Transverse colon (tissue), 4 donors: ENCODE measurements around the gene MADCAM1.

Source experiments
- POLR2A ChIP-seq: fragments of 450-650 bp; IDR thresholded peaks from one replicate; pipeline ENCODE4 v1.6.1; 2016; ENCODE audit warnings: antibody characterized with exemption, mild to moderate bottlenecking, moderate library complexity
- POLR2AphosphoS5 ChIP-seq, 3 donors: sonication (generic); formaldehyde crosslinking; IDR thresholded peaks; one replicate each; pipeline ENCODE4 v1.6.1; 2016; ENCODE audit warnings: antibody characterized with exemption in 3 of 3
- TF ChIP-seq, protein P1 (sequence below), 5 experiments: fragments of 200-600 bp in 3 of 5; fragments of 450-650 bp in 2 of 5; sonication (generic) in 3 of 5; IDR thresholded peaks; 1 replicate in 2 of 5; 2 replicates in 3 of 5; pipeline ENCODE4 v1.5.1; 2016 to 2017; ENCODE audit warnings: antibody characterized with exemption in 5 of 5, inconsistent platforms in 3 of 5, mild to moderate bottlenecking in 2 of 5, moderate library complexity in 1 of 5

DNA sequence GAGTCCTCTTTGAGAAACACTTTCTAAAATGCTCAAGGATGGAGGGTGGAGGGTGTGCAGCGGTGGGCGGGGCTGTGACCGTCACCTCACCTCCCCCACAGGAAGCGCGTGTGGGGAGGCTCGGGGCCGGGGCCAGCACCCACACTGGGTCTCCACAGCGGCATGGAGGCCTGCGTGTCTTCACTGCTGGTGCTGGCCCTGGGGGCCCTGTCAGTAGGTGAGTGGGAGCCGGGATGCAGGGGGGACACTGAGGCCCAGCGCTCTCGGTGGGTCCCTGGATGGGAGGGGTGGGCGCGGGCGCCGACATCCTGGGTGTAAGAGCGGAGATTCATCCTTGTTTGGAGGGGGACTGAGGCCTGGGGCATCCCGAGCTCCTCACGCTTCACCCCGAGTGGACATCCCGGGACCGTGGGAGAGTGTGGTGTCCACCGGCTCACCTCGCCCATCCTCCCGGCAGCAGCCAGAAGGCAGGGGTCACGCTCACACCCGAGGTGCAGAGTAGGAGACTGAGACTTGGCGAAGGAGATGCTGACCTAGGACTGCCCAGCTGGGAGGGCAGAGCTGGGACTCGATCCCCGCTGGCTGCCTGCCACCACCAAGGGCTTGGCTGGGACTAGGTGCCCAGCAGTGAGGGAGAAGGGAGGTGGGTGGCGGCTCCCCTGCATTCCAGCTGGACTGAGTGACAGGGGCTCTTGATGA lies 47.8 kb downstream of the MADCAM1 start, which contains the start of gene GZMM:
- TF ChIP-seq, protein P1, sequence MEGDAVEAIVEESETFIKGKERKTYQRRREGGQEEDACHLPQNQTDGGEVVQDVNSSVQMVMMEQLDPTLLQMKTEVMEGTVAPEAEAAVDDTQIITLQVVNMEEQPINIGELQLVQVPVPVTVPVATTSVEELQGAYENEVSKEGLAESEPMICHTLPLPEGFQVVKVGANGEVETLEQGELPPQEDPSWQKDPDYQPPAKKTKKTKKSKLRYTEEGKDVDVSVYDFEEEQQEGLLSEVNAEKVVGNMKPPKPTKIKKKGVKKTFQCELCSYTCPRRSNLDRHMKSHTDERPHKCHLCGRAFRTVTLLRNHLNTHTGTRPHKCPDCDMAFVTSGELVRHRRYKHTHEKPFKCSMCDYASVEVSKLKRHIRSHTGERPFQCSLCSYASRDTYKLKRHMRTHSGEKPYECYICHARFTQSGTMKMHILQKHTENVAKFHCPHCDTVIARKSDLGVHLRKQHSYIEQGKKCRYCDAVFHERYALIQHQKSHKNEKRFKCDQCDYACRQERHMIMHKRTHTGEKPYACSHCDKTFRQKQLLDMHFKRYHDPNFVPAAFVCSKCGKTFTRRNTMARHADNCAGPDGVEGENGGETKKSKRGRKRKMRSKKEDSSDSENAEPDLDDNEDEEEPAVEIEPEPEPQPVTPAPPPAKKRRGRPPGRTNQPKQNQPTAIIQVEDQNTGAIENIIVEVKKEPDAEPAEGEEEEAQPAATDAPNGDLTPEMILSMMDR (IDR thresholded peaks at IDR 0.05), result no peak
- TF ChIP-seq POLR2AphosphoS5 (IDR thresholded peaks at IDR 0.05) (peak in 1 of 3 donors; percentile 7), POLR2A (no peak)
